SU-DHL-6 (cell line): ENCODE data around the gene BAIAP2L1.

Experiments
- H2AFZ ChIP-seq: fragments of 200-600 bp; sonication (generic); 2 replicates; pipeline ENCODE4 v1.6.1; 2014; ENCODE audit warnings: low read depth, mild to moderate bottlenecking, moderate library complexity, mixed read lengths, antibody characterized with exemption, low read length; ENCODE audit not compliant: severe bottlenecking
- H3F3A ChIP-seq: fragments of 200-600 bp; shearing (Covaris generic); 2 replicates; pipeline ENCODE4 v1.6.0; 2016; ENCODE audit warnings: antibody characterized with exemption, mild to moderate bottlenecking; ENCODE audit not compliant: insufficient read depth
- H3K27ac ChIP-seq: fragments of 200-600 bp; sonication (generic); 2 replicates; pipeline ENCODE4 v1.5.1; 2016; ENCODE audit warnings: low read depth, mild to moderate bottlenecking, low read length, moderate library complexity, mixed read lengths
- H3K27me3 ChIP-seq: fragments of 200-600 bp; sonication (generic), shearing (Covaris generic); 2 replicates; pipeline ENCODE4 v1.6.0; 2014; ENCODE audit warnings: mild to moderate bottlenecking, low read length
- H3K36me3 ChIP-seq: fragments of 200-600 bp; sonication (generic); 2 replicates; pipeline ENCODE4 v1.6.1; 2014; ENCODE audit warnings: mild to moderate bottlenecking, low read length, mixed read lengths
- H3K4me2 ChIP-seq: fragments of 300-600, 200-600 bp; shearing (Covaris generic), sonication (generic); 2 replicates; pipeline ENCODE4 v1.6.0; 2014; ENCODE audit warnings: low read length, low read depth, mild to moderate bottlenecking; ENCODE audit not compliant: poor library complexity, severe bottlenecking
- H3K4me3 ChIP-seq: fragments of 200-600 bp; sonication (generic); 2 replicates; pipeline ENCODE4 v1.5.1; 2014; ENCODE audit warnings: antibody characterized with exemption, low read length, mild to moderate bottlenecking, mixed read lengths; ENCODE audit not compliant: insufficient read depth, poor library complexity, severe bottlenecking
- H3K79me2 ChIP-seq: fragments of 200-600 bp; sonication (generic); 2 replicates; pipeline ENCODE4 v1.6.1; 2014; ENCODE audit warnings: mild to moderate bottlenecking, low read length, moderate library complexity; ENCODE audit not compliant: insufficient read depth
- H3K9ac ChIP-seq: fragments of 200-600 bp; sonication (generic); 2 replicates; pipeline ENCODE4 v1.7.0; 2014; ENCODE audit warnings: mild to moderate bottlenecking, low read length
- H3K9me2 ChIP-seq: fragments of 200-600 bp; sonication (generic); replicated peaks from 2 replicates; pipeline ENCODE4 v1.6.1; 2014; ENCODE audit warnings: low read length; ENCODE audit not compliant: insufficient read depth
- H3K9me3 ChIP-seq: fragments of 200-600 bp; sonication (generic); 2 replicates; pipeline ENCODE4 v1.6.1; 2014; ENCODE audit warnings: low read length, mixed read lengths; ENCODE audit not compliant: insufficient read depth
- H4K20me1 ChIP-seq: fragments of 200-600 bp; sonication (generic); 2 replicates; pipeline ENCODE4 v1.6.1; 2014; ENCODE audit warnings: low read depth, mild to moderate bottlenecking, antibody characterized with exemption, low read length, moderate library complexity, mixed read lengths
- CTCF ChIP-seq: fragments of 200-600 bp; sonication (generic); IDR thresholded peaks from one replicate; pipeline ENCODE4 v1.5.1; 2017; ENCODE audit warnings: antibody characterized with exemption, mild to moderate bottlenecking, low read length, moderate library complexity; ENCODE audit not compliant: insufficient read depth, poor library complexity, severe bottlenecking
- EZH2phosphoT487 ChIP-seq: fragments of 200-600 bp; sonication (generic), shearing (Covaris generic); conservative IDR thresholded peaks from 2 replicates; pipeline ENCODE4 v1.6.1; 2018; ENCODE audit warnings: mild to moderate bottlenecking, antibody characterized with exemption, low read length, moderate library complexity, mixed read lengths

Gene BAIAP2L1

DNA sequence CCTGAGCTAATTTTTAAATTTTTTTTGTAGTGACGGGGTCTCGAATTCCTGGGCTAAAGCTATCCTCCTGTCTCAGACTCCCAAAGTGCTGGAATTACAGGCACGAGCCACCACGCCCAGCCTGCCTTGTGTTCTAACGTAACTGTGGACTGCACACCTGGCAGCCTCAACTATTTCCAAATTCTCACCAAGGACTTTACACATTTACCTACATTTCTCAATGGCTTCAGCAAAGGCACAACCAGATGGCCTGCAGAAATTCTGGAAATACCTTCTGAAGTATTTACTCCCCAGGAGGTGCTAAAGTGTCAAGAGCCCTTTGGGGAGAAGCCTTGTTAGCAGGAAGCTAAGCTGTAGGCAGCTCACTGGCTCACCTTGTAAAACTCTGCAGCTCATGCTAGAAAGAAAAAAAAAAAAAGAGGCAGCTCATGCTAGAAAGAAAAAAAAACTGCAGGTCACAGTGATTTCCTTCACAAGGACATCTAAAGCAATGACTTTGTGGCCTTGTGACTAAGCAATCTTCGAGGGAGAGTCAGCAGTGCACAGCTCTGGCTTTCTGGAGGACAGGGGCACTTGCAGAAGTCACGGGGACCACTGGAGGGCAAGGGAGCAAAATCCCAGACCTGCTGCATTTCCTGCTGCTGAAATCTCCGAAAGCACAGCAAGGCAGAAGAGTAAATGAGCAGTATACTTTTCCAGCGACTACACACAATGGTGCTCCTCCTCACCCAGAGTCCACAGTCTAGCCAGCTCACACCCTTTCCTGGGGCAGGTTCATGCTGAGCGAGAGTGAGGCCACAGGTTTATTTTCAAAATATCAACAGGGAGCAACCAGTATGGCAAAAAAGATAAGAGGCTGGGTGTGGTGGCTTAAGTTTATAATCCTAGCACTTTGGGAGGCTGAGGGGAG is 40.4 kb downstream of the BAIAP2L1 start:
- Histone ChIP-seq H2AFZ (no peak overlapping the region), H3K9me3 (no peaks in the 10 kb centered on the region), H3K9me2 (no peaks in the 10 kb centered on the region), H3K27me3 (no peaks in the 10 kb centered on the region), H3K4me3 (no peak overlapping the region), H3K4me2 (no peak overlapping the region), H3K9ac (no peak overlapping the region), H3F3A (no peaks in the 10 kb centered on the region), H3K79me2 (no peaks in the 10 kb centered on the region), H3K27ac (no peak overlapping the region), H3K36me3 (no peaks in the 10 kb centered on the region), H4K20me1 (no peaks in the 10 kb centered on the region)
- TF ChIP-seq EZH2phosphoT487 (no peak), CTCF (no peak)

DNA sequence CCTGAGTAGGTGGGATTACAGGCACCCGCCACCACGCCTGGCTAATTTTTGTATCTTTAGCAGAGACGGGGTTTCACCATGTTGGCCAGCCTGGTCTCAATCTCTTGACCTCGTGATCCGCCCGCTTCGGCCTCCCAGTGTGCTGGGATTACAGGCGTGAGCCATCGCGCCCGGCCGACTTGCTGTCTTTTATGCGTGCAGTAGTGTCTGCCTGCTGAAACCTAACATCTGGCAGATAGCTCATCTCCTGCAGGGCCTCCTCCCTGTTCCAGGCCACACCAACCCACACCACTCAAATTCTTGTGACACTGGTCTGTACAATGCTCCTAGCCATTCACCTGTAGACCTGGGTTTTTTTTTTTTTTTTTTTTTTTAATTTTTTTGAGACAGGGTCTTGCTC is 41.5 kb downstream of the BAIAP2L1 start:
- Histone ChIP-seq H3F3A (no peaks in the 10 kb centered on the region), H2AFZ (no peak overlapping the region), H3K36me3 (no peaks in the 10 kb centered on the region), H3K27me3 (no peaks in the 10 kb centered on the region), H4K20me1 (no peaks in the 10 kb centered on the region), H3K4me3 (no peak overlapping the region), H3K9me3 (no peaks in the 10 kb centered on the region), H3K9ac (no peak overlapping the region), H3K27ac (no peak overlapping the region), H3K79me2 (no peaks in the 10 kb centered on the region), H3K4me2 (no peak overlapping the region), H3K9me2 (no peaks in the 10 kb centered on the region)
- TF ChIP-seq CTCF (no peak), EZH2phosphoT487 (no peak)

DNA sequence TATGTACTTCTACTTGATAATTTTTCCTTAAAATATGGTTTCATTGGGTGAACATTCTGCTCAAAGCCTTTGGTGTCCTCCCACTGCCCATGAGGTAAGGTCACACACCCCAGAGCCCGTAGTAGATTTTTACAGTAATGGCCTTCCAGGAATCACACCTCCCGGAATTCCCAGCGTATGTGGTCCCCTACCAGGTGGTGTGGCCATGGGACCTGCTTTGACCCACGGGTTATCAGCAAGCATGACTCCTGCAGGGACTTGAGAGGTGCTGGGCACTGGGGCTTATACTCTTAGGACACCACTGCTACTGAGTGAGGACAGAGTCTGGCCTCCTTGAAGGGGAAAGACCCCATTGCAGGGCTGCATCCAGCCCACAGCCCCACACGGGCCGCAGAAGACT is 42.2 kb downstream of the BAIAP2L1 start:
- no peak overlapping the region for H3K4me2 ChIP-seq

More for the DNA sequence above, 42.2 kb downstream of the BAIAP2L1 start:
- Histone ChIP-seq H3K27me3 (no peaks in the 10 kb centered on the region), H3K27ac (no peak overlapping the region), H3K4me3 (no peak overlapping the region), H3K79me2 (no peaks in the 10 kb centered on the region), H2AFZ (no peak overlapping the region), H3K9me3 (no peaks in the 10 kb centered on the region), H3K36me3 (no peaks in the 10 kb centered on the region), H3K9me2 (no peaks in the 10 kb centered on the region), H4K20me1 (no peaks in the 10 kb centered on the region), H3F3A (no peaks in the 10 kb centered on the region), H3K9ac (no peak overlapping the region)
- no peak for TF ChIP-seq EZH2phosphoT487
- TF ChIP-seq CTCF = no peak
